Measurements from ENCODE around the gene LRRC3C.

LRRC3C gene

DNA sequence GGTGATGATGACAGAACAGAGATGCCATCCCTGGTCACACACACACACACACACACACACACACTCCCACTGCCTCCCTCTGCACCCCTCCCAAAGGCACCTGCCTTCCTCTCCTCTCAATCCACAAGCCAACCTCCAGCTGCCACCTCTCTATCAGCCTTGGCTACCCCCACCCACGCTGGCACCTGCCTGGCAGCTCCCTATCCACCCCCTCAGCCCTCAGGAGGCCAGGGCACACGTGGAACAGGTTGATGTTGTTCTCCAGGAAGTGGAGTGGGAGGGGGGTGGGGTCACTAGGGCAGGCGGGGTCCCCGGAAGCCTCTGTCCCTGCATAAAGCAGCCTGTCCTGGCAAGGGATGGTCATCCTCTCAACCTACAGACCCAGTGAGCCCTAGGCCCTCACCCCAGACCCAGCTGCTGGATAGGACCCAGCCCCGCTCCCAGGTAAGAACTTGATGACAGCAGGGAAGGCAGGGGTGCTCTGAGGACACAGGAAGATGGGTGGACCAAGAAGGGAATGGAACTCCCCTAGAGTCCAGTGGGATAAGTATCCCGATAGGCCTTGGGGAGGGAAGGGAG is 35.2 kb downstream of the LRRC3C start, which contains the start of gene GSDMA:
Gene GSDMA (plus strand): TSS at position 363 of the 579 bp plus-strand sequence. CDS start 2,684 bp downstream, outside the sequence.
- peaks cover 42% of the 10 kb centered on the region for H3K4me1 Mint-ChIP-seq
- no peaks in the 10 kb centered on the region for H3K9me3 Mint-ChIP-seq
- H3K27ac Mint-ChIP-seq (ENCODE audit: low read depth): no peak within 1 kb of the TSS
- H3K36me3 Mint-ChIP-seq (ENCODE audit: insufficient read depth): peaks cover 6% of the 10 kb centered on the region
- no peak for ATAC-seq (replicated peaks; ENCODE audit: extremely low read depth, poor library complexity, severe bottlenecking)
- DNase-seq (ENCODE audit: low spot score in 2 of 2): no peak
- peak within 1 kb of the TSS; percentile 28 for H3K4me3 Mint-ChIP-seq
- no peaks in the 10 kb centered on the region for H3K27me3 Mint-ChIP-seq

DNA sequence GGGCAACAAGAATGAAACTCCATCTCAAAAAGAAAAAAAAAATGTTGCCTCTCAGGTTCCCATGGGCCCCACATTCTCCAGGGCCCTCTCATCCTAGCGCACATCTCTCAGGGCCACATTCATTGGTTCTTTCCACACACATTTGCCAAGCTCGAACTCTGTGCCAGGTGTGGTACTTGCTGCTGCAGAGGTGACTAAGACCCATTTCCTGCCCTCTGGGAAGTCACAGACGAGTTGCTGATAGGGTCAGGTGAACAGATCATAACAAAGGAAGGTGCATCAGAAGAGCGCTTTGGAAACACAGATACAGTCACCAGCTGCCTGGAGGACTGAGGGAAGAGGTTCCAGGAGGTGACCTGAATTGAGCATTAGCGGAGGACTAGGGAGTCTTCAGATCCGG is 36.3 kb downstream of the LRRC3C start:
- Mint-ChIP-seq H3K36me3 (ENCODE audit: insufficient read depth) (peaks cover 8% of the 10 kb centered on the region), H3K27ac (ENCODE audit: low read depth) (no peak overlapping the region), H3K27me3 (peaks cover under 1% of the 10 kb centered on the region), H3K9me3 (no peaks in the 10 kb centered on the region), H3K4me1 (peaks cover 40% of the 10 kb centered on the region), H3K4me3 (no peak overlapping the region)
- DNase-seq (ENCODE audit: low spot score in 2 of 2) (no peak), ATAC-seq (replicated peaks; ENCODE audit: extremely low read depth, poor library complexity, severe bottlenecking) (no peak)

DNA sequence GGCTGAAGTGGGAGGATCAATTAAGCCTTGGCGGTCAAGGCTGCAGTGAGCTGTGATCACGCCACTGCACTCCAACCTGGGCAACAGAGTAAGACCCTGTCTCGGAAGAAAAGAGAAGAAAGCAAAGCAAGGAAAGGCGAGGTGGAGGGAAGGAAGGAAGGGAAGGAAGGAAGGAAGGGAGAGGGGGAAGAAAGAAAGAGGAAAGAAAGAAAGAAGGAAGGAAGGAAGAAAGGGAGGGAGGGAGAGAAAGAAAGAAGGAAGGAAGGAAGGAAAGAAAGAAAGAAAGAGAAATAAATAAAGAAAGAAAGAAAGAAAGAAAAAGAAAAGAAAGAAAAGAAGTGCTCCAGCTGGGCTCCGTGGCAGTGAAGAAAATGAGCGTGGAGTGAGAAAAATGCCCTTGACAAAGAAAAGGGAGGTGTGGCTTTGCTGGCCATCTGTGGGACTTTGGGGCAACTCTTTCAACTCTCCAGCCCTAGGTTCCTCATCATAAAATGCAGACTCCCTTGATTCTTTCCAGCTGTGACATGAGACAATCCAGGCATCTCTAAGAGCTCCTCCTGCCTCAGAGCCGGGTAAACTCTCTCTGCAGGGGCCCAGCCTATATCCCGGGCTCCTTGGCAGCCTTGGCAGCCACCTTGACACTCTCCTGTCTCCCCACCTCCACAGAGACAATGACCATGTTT is 37.6 kb downstream of the LRRC3C start:
- ATAC-seq (replicated peaks; ENCODE audit: extremely low read depth, poor library complexity, severe bottlenecking) (no peak), DNase-seq (ENCODE audit: low spot score in 2 of 2) (no peak)
- H3K27ac Mint-ChIP-seq (ENCODE audit: low read depth): peak overlapping the region; percentile 75
- H3K9me3 Mint-ChIP-seq: no peaks in the 10 kb centered on the region
- H3K36me3 Mint-ChIP-seq (ENCODE audit: insufficient read depth): peaks cover 5% of the 10 kb centered on the region
- H3K27me3 Mint-ChIP-seq: peaks cover 14% of the 10 kb centered on the region
- H3K4me3 Mint-ChIP-seq: no peak overlapping the region
- H3K4me1 Mint-ChIP-seq: peaks cover 35% of the 10 kb centered on the region

DNA sequence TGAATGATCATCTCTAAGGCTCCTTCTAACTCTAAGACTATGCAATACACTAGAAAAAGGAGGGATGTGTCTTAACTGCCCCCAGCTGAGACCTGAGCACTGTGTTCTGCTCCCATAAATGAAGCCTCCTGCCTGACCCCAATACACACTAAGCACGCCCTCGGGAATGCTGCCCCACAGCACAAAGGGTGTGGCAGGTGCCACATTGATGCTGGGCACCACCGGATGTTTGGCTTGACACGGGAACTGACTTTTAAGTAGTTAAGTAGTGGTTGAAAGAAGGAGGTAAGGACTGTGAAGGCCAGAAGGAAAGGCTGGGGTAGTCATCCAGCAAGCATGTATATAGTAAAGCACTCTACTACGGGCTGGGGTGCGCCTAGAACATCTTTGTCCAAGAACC is 39.2 kb downstream of the LRRC3C start:
- H3K4me1 Mint-ChIP-seq: peaks cover 34% of the 10 kb centered on the region
- H3K27me3 Mint-ChIP-seq: peaks cover 30% of the 10 kb centered on the region
- DNase-seq (ENCODE audit: low spot score in 2 of 2): no peak
- ATAC-seq (replicated peaks; ENCODE audit: extremely low read depth, poor library complexity, severe bottlenecking): no peak
- no peak overlapping the region for H3K27ac Mint-ChIP-seq (ENCODE audit: low read depth)
- peaks cover 7% of the 10 kb centered on the region for H3K36me3 Mint-ChIP-seq (ENCODE audit: insufficient read depth)
- H3K9me3 Mint-ChIP-seq: no peaks in the 10 kb centered on the region
- H3K4me3 Mint-ChIP-seq: peak overlapping the region; percentile 55

DNA sequence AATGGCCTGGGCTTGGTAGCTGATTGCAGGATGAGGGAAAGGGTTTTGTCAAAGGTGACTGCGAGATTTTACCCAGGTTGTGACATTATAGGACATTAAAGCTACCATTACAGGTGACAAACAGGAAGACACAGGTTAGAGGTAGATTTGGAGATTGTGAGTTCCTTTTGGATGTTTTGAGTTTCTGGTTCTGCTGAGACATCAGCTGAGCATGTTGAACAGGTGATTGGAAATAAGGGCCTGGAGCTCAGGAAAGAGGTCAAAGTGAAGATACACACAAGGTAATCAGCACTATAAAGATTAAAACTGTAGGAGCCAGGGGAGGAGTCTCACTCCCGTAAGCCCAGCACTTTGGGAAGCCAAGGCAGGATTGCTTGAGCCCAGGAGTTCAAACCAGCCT is 41.2 kb downstream of the LRRC3C start:
- Mint-ChIP-seq H3K4me3 (no peak overlapping the region), H3K36me3 (ENCODE audit: insufficient read depth) (peaks cover 4% of the 10 kb centered on the region), H3K27ac (ENCODE audit: low read depth) (no peak overlapping the region), H3K27me3 (peaks cover 35% of the 10 kb centered on the region), H3K9me3 (no peaks in the 10 kb centered on the region), H3K4me1 (peaks cover 15% of the 10 kb centered on the region)
- DNase-seq (ENCODE audit: low spot score in 2 of 2) (no peak), ATAC-seq (replicated peaks; ENCODE audit: extremely low read depth, poor library complexity, severe bottlenecking) (no peak)

DNA sequence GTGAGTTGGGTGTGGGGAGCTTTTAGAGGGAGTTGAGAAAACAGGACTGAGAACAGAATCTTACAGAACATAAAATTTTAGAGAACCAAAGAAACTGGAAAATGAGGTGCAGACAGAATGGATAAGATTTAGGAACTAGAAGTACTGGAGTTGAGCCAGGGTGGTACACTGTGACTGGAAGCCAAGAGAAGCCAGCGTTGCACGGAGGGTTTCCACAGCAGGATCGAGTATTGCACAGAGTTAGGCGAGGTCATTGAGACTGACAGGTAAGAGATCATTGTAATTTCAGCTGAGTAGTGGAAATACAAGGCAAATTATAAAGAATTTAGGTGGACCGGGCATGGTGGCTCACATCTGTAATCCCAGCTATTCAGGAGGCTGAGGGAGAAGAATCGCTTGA is 41.8 kb downstream of the LRRC3C start:
- H3K27me3 Mint-ChIP-seq: peaks cover 41% of the 10 kb centered on the region
- H3K4me1 Mint-ChIP-seq: peaks cover 10% of the 10 kb centered on the region
- H3K9me3 Mint-ChIP-seq: no peaks in the 10 kb centered on the region
- no peak overlapping the region for H3K4me3 Mint-ChIP-seq
- H3K27ac Mint-ChIP-seq (ENCODE audit: low read depth): no peak overlapping the region
- DNase-seq (ENCODE audit: low spot score in 2 of 2) (no peak), ATAC-seq (replicated peaks; ENCODE audit: extremely low read depth, poor library complexity, severe bottlenecking) (no peak)
- H3K36me3 Mint-ChIP-seq (ENCODE audit: insufficient read depth): peaks cover 4% of the 10 kb centered on the region

DNA sequence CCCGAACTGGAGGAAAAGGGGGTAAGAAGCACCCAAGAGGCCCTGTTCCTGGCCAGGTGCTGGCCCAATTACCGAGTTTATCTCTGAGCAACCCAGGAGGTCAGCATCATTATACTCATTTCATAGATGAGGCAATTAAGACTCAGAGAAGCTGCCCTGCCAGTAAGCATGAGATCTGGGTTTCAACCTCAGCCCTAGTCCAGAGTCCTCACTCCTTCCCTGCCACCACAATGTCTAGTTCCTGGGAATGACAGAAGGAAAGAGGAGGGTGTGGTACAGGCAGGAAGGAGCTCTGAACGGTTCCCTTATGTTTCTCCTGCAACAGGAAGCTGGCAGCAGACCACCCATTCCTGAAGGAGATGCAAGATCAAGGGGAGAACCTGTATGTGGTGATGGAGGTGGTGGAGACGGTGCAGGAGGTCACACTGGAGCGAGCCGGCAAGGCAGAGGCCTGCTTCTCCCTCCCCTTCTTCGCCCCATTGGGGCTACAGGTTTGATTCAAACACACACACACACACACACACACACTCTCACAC is 42.7 kb downstream of the LRRC3C start:
- Mint-ChIP-seq H3K4me3 (no peak overlapping the region), H3K36me3 (ENCODE audit: insufficient read depth) (peaks cover 4% of the 10 kb centered on the region), H3K27me3 (peaks cover 42% of the 10 kb centered on the region), H3K9me3 (no peaks in the 10 kb centered on the region), H3K4me1 (peaks cover 10% of the 10 kb centered on the region), H3K27ac (ENCODE audit: low read depth) (no peak overlapping the region)
- DNase-seq (ENCODE audit: low spot score in 2 of 2): no peak
- ATAC-seq (replicated peaks; ENCODE audit: extremely low read depth, poor library complexity, severe bottlenecking): no peak

DNA sequence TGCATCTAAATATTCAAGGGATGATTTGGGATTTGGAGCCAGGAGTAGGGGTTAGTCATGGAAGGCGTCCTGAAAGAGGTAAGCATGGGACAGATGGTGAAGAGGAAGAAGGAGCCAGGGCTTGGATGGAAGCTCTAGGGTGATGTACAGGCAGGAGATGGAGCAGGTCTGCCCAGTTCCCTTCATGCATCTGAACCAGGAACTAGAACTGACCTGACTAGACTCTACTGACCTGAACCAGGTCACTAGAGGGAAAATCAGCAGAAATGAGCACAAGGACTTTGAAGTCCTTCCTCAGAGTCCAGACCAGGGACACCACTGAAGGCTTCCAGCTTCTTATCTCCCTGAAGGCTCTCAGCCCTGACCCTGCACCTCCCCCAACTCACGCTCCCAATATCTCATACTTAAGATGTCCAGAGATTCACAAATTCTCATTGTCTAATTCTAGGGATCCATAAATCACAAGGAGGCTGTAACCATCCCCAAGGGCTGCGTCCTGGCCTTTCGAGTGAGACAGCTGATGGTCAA is 43.6 kb downstream of the LRRC3C start:
- DNase-seq (ENCODE audit: low spot score in 2 of 2): no peak
- H3K36me3 Mint-ChIP-seq (ENCODE audit: insufficient read depth): peaks cover 4% of the 10 kb centered on the region
- H3K9me3 Mint-ChIP-seq: no peaks in the 10 kb centered on the region
- H3K4me3 Mint-ChIP-seq: no peak overlapping the region
- no peak for ATAC-seq (replicated peaks; ENCODE audit: extremely low read depth, poor library complexity, severe bottlenecking)
- H3K4me1 Mint-ChIP-seq: peaks cover 10% of the 10 kb centered on the region
- H3K27ac Mint-ChIP-seq (ENCODE audit: low read depth): no peak overlapping the region
- peaks cover 42% of the 10 kb centered on the region for H3K27me3 Mint-ChIP-seq

DNA sequence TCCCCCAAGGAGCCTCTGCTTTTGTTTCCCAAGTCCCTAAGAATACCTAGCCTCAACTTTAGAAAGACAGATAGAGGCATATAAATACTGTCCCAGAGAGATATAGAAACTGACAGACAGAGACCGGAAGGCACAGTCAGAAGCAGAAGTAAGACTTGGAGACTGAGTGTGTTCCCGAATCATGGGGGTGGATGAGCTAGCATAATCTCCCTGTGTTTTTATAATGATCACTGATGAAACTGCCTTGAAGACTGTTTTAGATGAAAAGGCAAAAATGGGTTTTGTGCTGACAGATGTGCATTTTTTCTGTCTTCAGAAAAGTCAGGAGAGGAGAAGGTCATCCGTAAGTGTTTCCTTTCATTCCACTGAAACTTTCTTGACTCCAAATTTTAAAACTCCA is 44.7 kb downstream of the LRRC3C start:
- DNase-seq (ENCODE audit: low spot score in 2 of 2): no peak
- H3K27ac Mint-ChIP-seq (ENCODE audit: low read depth): no peak overlapping the region

DNA sequence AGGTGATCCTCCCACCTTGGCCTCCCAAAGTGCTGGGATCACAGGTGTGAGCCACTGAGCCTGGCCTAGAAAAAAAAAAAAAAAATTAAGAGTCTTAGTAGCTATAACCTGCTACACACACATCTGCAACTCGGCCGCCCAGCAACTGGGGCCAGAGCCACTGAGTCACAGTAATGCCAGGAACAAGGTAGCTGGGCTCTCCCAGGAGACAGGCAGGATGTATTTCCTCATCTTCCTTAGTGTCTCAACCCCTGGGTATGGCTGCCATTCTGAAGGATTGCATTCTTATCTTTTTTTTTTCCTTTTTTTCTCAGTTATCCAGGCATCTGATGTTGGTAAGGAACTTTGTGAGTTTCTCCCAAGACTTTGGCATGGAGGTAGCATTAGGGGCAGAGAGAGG is 46.0 kb downstream of the LRRC3C start:
- Mint-ChIP-seq H3K4me3 (no peak overlapping the region), H3K9me3 (no peaks in the 10 kb centered on the region), H3K36me3 (ENCODE audit: insufficient read depth) (peaks cover 4% of the 10 kb centered on the region), H3K27me3 (peaks cover 42% of the 10 kb centered on the region), H3K27ac (ENCODE audit: low read depth) (no peak overlapping the region), H3K4me1 (no peaks in the 10 kb centered on the region)
- DNase-seq (ENCODE audit: low spot score in 2 of 2) (no peak), ATAC-seq (replicated peaks; ENCODE audit: extremely low read depth, poor library complexity, severe bottlenecking) (no peak)

More for the DNA sequence above, 44.7 kb downstream of the LRRC3C start:
- Mint-ChIP-seq H3K27me3 (peaks cover 42% of the 10 kb centered on the region), H3K4me3 (no peak overlapping the region), H3K4me1 (peaks cover 2% of the 10 kb centered on the region), H3K36me3 (ENCODE audit: insufficient read depth) (peaks cover 4% of the 10 kb centered on the region), H3K9me3 (no peaks in the 10 kb centered on the region)
- ATAC-seq (replicated peaks; ENCODE audit: extremely low read depth, poor library complexity, severe bottlenecking): no peak

DNA sequence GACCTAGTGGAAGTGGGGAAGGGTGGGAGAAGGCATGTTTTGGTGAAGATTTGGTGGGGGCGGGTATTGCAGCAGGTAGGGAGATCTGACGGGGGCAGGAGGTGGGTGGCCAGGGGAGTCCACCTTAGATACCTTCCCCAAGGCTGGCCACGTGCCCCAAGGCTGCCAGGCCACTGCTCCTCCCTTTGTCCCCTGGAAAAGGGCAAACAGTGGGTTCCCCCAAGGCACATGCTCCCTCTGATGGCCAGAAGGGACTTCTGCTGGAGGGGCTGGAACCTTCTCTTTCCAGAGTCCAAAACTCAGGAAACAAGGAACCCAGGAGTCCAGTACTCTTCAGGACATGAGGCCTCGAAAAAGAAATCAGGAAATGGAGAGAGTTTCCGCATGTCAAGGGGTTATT is 46.9 kb downstream of the LRRC3C start:
- H3K27ac Mint-ChIP-seq (ENCODE audit: low read depth): no peak overlapping the region
- peaks cover 2% of the 10 kb centered on the region for H3K36me3 Mint-ChIP-seq (ENCODE audit: insufficient read depth)
- H3K4me3 Mint-ChIP-seq: no peak overlapping the region
- peaks cover 35% of the 10 kb centered on the region for H3K27me3 Mint-ChIP-seq
- peaks cover 4% of the 10 kb centered on the region for H3K4me1 Mint-ChIP-seq
- ATAC-seq (replicated peaks; ENCODE audit: extremely low read depth, poor library complexity, severe bottlenecking) (no peak), DNase-seq (ENCODE audit: low spot score in 2 of 2) (no peak)
- no peaks in the 10 kb centered on the region for H3K9me3 Mint-ChIP-seq

DNA sequence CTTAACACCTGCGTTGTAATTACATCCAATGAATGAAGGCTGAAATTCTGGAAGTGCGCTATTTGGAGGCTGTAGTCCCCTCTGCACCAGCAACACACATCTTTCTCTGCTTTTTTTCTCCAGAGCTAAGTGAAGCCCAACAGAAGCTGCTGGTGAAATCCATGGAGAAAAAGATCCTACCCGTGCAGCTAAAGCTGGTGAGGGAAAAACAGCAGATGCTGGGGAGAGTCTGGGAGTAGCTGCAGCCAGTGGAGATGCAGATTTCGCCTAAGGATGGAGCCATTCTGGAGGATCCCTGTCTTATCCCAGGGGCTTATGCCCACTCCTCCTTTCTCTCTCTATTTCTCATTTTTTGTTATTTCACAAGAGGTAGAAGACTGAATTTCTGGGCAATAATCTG is 48.3 kb downstream of the LRRC3C start:
- Mint-ChIP-seq H3K36me3 (ENCODE audit: insufficient read depth) (peaks cover 7% of the 10 kb centered on the region), H3K27ac (ENCODE audit: low read depth) (no peak overlapping the region), H3K4me3 (no peak overlapping the region), H3K9me3 (no peaks in the 10 kb centered on the region), H3K4me1 (peaks cover 14% of the 10 kb centered on the region), H3K27me3 (peaks cover 22% of the 10 kb centered on the region)
- no peak for DNase-seq (ENCODE audit: low spot score in 2 of 2)
- no peak for ATAC-seq (replicated peaks; ENCODE audit: extremely low read depth, poor library complexity, severe bottlenecking)

Data from central memory CD8-positive, alpha-beta T cell (primary cell).